NCI-H460 (cell line): ENCODE data around the gene CFAP99. TPM values are rescaled to one million over a fixed set of nuclear protein-coding genes. Genes with fewer than 3 reads are reported as not detected.

Source experiments
- DNase-seq: peaks from one replicate; pipeline ENCODE4 v3.0.0-alpha.2; 2016; ENCODE audit warnings: low read depth; ENCODE audit errors: extremely low read depth
- total RNA-seq: library from RNA; depleted of rRNA; stranded (reverse); fragments of >200 nt; shearing (Covaris generic); gene quantifications from 2 replicates; pipeline ENCODE4 v1.2.3, GENCODE V29; 2014

Gene CFAP99
- total RNA-seq, 1 experiment from 2014 or later, result not detected

- DNase-seq, result no peak
Observed at GRCh38 chr4:2390146-2390545, 28.6 kb upstream of the CFAP99 start.

GRCh38 chr4:2390784-2391421, 27.9 kb upstream of the CFAP99 start:
- no peak for DNase-seq

DNA sequence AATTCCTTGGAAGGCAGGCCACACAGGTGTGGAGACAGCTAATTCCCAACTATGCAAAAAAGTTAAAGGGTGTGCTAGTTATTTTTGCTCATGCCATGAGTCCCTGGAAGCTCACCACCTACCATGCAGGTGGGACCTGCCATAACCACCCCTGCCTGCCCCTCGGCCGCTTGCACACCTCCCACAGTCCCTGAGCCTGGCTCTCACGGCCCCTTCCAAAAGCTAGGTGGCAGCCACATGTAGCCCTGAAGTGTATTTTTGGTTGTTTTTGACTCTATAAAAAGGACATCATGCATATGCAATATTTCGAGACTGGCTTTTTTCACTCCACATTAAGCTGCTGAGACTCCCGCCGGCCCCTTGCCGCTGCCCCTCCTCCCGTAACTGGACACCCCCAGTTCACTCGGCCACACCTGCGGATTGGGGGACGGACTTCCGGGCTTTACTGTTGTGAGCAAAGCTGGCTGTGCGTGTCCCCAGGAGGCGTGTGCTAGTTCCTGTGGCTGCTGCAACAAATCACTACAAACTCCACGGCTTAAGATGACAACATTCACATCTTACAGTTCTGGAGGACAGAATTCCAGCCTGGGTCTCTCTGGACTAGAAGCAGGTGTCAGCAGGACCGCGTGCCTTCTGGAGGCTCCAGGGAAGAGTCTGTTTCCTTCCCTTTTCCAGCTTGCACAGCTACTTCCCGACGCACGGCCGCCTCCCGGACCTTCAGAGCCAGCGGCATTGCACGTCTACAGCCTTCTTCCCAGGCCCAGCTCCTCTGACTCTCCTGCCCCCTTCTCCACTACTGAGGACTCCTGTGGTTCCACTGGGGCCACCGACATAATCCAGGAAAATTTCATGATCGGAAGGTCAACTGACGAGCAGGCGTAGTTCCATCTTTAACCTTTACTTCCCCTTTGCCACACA, 25.1 kb upstream of the CFAP99 start:
- no peak for DNase-seq

DNA sequence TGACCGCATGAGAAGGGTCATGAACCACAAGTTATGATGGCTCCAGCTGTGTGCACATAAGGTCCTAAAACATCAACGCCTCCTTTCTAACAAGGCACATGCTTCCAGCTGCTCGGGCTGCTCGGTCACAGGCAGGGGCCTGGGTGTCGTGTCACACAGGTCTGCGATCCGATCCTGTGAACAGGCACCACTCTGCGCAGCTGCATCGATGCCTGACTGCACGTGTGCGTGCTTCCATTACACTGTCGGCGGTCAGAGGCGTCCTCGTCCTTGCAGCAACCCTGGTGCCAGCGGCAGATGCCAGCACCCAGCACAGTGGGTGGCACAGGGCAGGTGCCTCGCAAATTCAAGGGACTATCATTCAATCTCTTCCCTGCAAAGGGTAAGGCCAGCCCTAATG, 24.2 kb upstream of the CFAP99 start:
- DNase-seq, result no peak

GRCh38 chr4:2395038-2395437, 23.7 kb upstream of the CFAP99 start:
- no peak for DNase-seq

DNA sequence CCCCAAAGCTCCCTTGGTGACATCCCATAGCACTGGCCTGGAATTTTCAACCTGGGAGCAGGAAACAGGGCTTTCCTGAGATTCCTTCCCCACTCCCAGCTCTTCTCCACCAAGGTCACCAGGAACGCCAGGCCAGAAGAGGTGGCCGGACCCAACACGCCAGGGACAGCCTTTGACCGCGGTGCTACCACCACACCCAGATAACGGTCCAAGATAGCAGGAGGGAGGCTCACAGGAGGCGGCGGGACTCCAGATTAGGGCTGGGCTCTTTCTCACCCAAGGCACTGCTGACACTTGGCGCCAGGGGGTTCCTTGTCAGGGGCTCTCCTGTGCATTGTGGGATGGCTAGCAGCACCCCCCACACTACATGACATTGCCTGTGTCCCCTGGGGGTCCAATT, 23.2 kb upstream of the CFAP99 start:
- no peak for DNase-seq

- no peak for DNase-seq
Observed at GRCh38 chr4:2396781-2397368, 21.9 kb upstream of the CFAP99 start.

GRCh38 chr4:2397596-2398379, 21.0 kb upstream of the CFAP99 start:
- DNase-seq, result no peak

DNA sequence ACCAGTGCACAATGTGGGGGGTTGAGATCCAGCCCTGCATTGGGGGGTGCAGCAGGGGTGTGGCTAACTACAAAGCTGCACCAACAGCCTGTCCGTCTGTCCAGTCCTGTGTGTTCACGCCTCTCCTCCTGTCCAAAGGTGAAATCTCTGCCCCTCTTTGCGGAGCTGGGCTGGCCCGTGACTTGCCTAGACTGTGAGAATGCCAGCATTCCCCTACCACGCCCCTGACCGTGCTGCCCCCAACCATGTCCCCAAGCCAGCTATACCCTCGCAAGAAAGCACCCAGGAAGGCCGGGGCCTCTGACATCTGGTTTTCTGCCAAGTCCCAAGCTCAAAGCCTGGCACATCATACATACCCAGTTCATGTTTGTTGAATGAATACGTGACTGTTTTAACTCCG, 19.5 kb upstream of the CFAP99 start:
- DNase-seq, result no peak

- no peak for DNase-seq
Observed at GRCh38 chr4:2399631-2400190, 19.0 kb upstream of the CFAP99 start.

- DNase-seq, result no peak
Observed at GRCh38 chr4:2400841-2401609, 17.7 kb upstream of the CFAP99 start.

DNA sequence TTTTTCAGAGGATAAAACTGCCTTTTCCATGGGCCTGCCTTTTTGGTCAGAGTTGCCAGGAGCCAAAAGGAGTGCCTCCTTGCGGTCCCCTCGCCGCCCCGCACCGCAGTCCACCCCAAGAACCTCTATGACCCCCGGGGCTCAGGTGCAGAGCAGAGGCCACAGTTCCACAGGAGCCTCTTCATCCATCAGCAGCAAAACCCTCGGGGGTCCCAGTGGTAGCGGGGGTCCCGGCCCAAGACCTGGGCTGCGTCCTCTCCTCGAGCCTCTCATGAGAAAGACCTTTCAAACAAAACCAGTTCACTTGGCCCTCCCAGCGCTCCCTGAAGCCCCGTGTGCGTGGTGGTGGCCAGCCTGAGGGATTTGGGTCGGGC, 17.2 kb upstream of the CFAP99 start:
- DNase-seq, result no peak

GRCh38 chr4:2402048-2402842, 16.5 kb upstream of the CFAP99 start:
- DNase-seq, result no peak

DNA sequence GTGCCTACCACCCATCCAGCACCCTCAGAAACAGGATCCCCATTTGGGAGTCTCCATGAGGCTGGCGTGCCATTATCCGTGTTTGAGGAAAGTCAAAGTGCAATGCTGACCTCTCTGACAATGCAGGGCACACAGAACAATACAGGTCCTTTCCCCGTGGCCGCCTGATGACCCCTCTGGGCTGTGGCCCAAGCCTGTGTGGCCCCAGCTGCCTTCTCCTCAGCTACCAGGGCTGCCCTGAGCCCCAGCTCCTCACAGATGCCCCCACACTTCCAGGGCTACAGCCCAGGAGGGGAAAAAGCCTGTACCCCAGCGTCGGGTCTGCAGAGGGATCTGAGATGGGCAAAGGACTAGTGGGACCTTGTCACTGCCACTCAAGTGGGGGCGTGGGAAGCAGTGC, 15.8 kb upstream of the CFAP99 start:
- DNase-seq, result no peak

GRCh38 chr4:2406406-2406805, 12.3 kb upstream of the CFAP99 start:
- no peak for DNase-seq

DNA sequence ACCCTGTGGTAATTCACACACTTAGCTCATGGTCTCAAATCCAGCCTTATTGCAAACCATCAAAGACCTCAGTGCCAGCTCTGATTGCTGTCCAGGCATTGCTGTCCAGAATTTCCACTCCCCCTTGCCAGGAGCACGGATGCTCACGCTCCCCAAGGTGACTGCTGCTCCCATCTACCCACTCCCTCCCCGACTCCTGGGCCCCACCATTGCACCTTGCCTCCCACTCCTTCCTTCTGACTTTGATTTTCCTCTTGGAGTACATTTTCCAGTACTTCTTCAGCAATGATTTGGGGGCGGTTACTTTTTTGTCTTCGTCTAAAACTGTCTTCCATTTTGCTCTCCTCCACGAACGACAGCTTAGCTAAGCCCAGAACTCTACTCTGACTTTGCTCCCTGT, 11.8 kb upstream of the CFAP99 start:
- no peak for DNase-seq

DNA sequence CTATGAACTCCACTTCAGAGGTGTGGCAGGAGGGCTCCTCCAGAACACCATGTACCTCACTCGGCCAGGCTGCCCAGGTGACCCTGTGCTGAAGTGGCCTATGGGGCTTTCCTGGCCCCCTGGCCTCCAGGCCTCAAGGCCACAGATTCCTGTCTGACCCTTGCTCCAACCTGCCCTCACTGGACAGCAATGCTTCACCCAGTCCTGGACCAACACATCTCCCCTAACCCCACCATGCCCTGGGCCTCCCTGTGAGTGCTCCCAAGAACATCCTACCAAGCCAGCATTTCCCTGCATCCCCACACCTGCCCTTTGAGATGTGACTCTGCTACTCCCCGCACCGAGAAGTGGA, 10.8 kb upstream of the CFAP99 start:
- DNase-seq, result no peak

DNA sequence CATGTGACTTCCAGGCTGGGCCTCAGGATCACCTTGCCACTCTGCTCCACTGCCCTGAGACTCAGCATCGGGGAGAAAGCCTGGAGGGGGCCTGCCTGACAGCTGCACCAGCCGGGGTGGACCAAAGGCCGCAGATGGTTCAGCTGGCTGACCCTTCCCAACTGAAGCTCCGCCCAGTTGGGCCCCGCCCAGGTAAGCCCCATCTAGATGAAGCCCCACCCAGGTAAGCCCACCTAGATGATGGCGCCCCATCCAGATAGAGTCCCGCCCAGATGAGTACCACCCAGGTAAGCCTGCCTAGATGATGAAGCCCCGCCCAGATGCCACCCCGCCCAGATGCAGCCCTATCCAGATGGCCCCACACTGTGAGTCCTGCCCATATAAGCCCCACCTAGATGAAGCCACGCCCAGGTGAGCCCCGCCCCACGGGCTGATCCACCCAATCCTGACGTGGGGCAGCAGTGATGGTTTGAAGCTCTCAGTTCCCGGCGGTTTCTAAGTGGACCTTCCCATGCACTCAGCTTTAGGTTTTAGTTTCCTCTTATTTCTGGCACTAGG, 10.3 kb upstream of the CFAP99 start:
- no peak for DNase-seq

DNA sequence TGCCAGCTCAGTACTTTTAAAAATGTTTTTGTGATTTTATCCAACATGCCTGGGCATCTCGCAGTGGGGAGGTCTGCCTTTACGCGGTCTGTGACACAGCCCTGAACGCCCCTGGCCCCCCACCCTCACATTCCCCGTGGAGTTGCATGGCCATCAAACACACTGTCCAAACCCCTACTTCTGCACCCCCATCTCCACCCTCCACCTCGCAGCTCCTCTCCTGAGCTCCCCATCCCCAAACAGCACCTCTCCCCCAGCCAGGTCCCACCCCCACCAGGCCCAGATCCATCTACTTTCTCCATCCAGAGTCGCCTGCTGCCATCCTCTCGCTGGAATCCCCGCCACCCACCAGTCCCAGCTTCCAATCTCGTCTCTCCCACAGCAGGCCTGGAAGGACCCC, 9.8 kb upstream of the CFAP99 start:
- no peak for DNase-seq
